Stimulated activated CD4-positive, alpha-beta T cell treated with anti-CD3 and anti-CD28 coated beads, Interleukin-15, amount 100 ng/mL, for 1 hour (primary cell): ENCODE data around the gene TANC2.

Source experiments
- DNase-seq, 2 donors: peaks; one replicate each; pipeline ENCODE4 v3.0.0-alpha.2; 2020; ENCODE audit warnings: low read depth in 1 of 2, low spot score in 1 of 2

TANC2 gene

DNA sequence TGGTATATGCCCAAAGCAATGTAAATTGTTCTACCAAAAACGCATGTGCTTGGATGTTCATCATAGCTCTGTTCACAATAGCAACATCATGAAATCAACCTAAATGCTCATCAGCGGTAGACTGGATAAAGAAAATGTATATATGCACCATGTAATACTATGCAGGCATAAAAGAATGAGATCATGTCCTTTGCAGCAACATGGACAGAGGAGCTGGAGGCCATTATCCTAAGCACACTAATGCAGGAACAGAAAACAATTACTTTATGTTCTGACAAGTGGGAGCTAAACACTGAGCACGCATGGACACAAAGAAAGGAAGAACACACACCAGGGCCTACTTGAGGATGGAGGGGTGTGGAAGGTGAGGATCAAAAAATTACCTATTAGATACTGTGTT lies 33.7 kb downstream of the TANC2 start:
- no peak for DNase-seq

DNA sequence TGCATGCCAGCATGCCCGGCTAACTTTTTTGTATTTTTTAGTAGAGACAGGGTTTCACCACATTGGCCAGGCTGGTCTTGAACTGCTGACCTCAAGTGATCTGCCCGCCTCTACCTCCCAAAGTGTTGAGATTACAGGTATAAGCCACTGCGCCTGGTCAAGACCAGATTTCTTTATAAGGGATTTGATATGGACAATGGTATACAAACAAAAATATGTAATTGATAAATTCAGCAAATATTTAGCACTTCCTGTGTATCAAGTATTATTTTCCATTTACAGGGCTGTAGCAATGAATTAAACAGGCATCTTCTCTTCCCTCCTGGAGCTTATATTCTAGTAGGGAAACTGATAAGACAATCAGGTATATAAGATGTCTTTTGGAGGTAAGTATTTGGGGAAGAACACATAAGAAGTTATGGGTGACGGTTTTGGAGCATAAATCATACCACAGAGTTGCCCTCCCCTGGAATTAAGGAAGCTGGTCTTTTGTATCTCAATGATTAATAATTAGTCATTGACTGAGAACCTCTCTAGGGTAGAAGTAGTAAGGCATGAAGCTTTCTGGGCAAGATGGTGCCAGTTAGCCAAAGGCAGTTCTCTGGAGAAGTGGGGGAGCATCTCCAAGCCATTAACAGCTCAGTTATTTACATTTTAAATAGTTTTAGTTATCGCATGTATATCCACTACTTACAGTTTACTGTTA lies 35.8 kb downstream of the TANC2 start:
- no peak for DNase-seq

DNA sequence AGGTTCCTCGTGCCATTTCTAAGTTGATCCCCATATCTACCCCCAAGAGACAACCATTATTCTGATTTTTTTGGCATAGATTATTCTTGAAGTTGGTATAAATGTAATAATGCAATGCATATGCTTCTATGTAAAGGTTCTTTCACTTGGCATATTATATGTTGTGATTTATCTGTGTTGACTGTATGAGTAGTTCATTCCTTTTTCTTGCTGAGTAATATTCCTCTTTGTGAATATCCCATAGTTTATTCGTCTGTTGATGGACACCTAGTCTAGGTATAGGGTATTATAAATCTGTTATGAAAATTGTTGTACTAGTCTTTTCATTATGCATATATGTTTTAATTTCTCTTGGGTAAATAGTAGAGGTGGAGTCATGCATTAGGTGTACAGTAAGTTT lies 36.6 kb downstream of the TANC2 start:
- no peak for DNase-seq

DNA sequence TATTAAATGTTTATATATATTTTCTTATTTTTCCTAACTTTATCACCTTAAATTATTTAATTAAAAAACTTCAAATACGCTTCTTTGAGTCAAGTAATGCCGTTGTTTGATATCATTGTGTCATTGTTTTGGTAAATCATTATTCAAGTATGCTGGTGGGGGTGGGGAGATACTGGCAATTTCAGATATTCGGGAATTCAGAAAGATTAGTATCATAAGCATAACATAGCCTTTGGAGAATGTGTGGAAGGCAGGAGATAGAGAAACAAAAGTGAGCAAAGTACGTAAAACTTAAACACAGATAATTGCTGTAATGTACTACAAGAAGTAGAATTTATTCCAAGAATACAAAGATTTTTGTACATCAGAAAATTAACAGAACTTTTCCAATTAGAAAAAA lies 49.8 kb downstream of the TANC2 start:
- DNase-seq = no peak
